SW 1271 (cell line): ENCODE results near the gene CAPZA3.
"Not testable (repeated sequence)": the region's sequence is repeated elsewhere in the genome, so short reads cannot be mapped to it uniquely, and the experiment has no call there.

Experiments
- DNase-seq, 2 experiments: peaks; one replicate each; lab custom pipeline; 2025; lab: John Stamatoyannopoulos, UW

Gene CAPZA3, protein sequence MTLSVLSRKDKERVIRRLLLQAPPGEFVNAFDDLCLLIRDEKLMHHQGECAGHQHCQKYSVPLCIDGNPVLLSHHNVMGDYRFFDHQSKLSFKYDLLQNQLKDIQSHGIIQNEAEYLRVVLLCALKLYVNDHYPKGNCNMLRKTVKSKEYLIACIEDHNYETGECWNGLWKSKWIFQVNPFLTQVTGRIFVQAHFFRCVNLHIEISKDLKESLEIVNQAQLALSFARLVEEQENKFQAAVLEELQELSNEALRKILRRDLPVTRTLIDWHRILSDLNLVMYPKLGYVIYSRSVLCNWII

DNA sequence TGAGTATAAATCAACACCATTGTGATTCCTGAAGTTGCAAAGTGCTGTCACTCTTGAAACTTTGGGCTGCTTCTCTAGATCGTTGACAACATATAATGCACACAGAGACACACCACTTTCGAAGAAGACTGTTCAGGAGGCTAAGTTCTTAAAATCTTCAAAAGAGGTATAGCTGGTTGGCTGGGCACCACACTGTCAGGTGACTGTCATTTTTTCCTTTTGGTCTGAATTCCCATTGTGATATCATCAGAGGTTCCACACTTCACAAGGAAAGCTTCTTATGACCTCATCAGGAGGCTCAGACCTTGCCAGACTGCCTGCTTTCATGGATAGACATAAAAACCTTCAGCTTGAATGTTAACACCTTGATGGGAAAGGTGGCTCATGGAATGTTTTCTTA, at the start of gene CAPZA3, which contains the start of gene PLCZ1:
Gene CAPZA3, plus strand, starts transcription at position 301 of the 400 bp plus-strand sequence. CDS start 150 bp downstream, outside the sequence.
Gene PLCZ1, minus strand, starts transcription at position 194 of the 400 bp plus-strand sequence. CDS start 641 bp downstream, outside the sequence.
- no peak for DNase-seq

GRCh38 chr12:18689771-18690170, 48.1 kb upstream of the CAPZA3 start:
- DNase-seq, result no peak

DNA sequence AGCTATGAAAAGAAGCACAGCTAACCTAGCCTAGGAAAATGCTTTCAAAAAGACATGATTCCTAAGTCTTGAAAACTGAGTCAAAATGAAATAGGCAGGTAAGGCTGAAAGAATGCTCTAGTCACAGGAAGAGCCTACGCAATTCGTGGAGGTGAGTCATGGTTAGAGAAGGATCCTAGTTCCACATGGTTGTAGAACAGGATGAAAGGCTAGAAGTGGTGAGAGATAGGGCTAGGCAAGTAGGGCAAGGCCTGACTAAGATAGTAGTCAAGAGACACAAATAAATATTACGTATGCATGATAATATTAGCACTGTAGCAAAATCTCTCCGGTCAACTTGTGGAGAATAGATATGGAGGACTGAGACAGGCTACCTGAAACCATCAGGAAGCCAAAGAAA, 47.3 kb upstream of the CAPZA3 start:
- DNase-seq, result peak in 1 of 2 experiments; percentile 26

DNA sequence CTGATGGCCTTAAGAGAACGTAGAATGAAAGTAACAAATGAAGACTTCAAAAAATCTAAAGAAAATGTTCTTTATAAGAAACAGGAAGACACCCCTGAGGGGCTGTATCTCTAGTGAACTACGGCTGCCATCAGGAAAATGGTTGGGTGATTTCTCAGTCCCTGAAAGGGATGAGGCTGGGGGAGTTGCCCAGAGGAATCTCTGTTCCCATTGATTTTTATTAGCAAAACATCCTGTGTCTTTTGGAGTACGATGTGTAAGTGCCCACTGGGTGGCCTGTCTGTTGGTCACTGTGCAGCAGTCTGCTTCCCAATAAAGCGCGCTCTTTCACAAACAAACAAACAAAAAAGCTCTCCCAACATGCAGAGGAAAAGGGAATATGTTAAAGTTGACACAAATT, 43.9 kb upstream of the CAPZA3 start:
- DNase-seq, result not testable (repeated sequence)

- DNase-seq, result no peak
Measured at GRCh38 chr12:18696971-18697602, 40.8 kb upstream of the CAPZA3 start.

- DNase-seq, result no peak
Measured at GRCh38 chr12:18700271-18700670, 37.6 kb upstream of the CAPZA3 start.

- no peak for DNase-seq
Measured at GRCh38 chr12:18703321-18703720, 34.6 kb upstream of the CAPZA3 start.

- no peak for DNase-seq
Measured at GRCh38 chr12:18703911-18704310, 34.0 kb upstream of the CAPZA3 start.

GRCh38 chr12:18706798-18707197, 31.1 kb upstream of the CAPZA3 start:
- peak in 1 of 2 experiments; percentile 11 for DNase-seq

DNA sequence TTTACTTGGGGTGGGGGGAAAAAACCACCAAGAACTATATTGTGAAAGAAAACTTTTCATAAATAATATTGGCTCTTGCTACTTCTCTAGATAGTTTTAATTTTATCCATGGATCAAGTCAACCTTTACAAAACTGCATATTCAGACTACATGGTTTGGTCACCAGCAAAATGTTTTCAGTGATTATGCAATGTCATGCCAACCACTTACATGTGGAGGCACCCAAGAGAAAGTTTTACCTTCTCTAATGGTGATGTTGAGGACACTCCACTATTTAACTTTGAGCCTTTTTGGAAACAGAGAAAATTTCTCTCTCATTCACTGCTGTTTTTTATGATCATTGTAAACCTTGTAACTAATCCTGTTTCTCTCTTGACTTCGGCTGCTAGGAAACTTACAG, 21.7 kb upstream of the CAPZA3 start:
- no peak for DNase-seq

GRCh38 chr12:18718462-18718861, 19.5 kb upstream of the CAPZA3 start:
- no peak for DNase-seq

- no peak for DNase-seq
Measured at GRCh38 chr12:18719922-18720510, 17.9 kb upstream of the CAPZA3 start.

DNA sequence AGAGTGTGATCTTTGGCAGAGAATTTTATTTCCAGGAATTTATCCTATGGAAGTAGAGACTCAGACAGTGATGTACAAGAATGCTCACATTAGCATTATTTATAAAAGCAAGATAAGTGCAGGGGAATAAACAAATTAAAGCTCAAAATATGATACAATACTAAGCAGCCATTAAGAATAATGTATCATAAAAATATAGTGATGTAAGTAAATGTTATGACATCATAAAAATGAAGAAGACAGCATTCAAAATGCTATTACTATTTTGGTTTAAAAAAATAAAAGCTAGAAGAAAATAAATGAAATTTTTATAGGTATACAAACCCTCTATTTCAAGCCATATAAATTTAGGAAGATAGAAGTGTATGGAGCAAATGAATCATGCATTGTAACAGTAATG, 17.2 kb upstream of the CAPZA3 start:
- DNase-seq, result no peak

DNA sequence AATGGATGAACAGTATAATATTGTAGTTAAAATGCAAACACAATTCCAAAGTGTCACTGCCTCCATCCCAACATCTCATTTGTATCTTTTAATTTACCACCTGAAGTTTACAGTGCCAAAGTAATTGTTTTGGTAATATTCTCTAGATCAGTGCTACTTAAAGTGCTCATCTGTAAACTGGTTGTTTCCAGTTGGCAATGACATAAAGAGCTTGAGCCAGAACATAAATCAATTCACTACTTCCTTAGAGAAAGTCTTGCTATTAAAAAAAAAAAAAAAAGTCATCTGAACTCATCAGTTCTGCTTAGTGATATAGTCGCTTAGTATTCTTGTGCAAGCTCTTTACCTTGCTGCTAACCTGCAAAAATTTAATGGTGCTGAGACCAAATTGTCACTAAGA, 16.5 kb upstream of the CAPZA3 start:
- DNase-seq, result no peak

DNA sequence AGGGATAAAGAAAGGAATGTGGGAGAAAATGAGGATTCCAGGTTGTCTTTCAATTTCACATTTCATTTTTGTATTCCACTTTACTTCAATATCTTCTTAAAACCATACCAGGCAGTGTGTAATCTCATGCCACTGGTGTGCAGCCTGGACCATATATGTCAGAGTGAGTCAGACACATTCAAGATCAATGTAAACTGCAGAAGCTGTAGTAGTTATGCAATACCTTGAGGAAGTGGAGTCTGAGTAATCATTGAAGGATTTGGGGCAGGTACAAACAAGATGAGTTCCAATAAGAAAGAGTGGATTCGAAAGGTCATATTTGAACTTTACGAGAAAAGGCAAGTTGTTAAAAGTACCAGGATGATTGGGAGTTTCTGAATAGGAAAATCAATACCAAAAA, 14.2 kb upstream of the CAPZA3 start:
- peak in 1 of 2 experiments; percentile 56 for DNase-seq

GRCh38 chr12:18731156-18731555, 6.8 kb upstream of the CAPZA3 start:
- DNase-seq, result no peak

DNA sequence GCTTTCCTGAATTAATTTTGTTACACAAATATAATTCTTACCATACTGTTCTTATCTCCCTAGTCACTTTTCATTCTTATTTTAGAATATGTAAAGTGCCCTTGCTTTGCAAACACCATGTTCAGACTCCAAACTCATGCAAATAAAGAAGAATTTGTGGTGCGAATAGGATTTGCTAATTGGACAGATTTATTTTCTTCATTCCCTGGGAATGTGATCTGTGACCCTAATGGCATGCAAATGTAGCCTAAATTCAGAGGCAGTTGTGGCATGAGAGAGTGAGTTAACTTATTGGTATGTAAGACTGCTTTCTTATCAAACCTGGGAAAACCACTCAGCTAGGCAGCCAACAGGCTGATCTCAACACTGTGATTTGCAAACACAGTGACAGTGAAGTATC, 10.0 kb downstream of the CAPZA3 start:
- DNase-seq, result peak; percentile 30 to 78

DNA sequence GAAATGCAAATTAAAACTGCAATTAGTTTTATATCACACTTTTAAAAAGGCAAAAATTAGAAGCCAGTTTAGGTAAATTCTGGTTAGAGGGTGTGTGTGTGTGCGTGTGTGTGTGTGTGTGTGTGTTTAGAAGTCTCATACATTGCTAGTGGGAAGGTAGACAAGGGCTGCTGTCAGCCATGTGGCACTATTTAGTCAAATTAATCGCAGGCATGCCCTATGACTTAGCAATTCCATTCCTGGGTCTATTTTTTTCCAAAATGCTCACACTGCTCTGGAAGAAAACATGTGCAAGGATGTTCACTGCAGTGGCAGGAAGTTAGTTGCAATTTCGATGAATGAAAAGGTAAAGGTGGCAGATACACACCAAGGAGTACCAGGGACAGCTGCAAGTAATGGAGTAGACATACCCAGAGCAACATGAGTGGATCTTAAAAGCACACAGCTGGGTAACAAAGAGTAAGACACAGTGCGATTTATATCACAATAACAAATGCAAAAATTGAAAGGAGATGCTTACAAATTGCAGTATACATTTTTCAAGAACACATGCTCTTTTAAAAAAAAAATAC, 11.6 kb downstream of the CAPZA3 start:
- DNase-seq, result no peak

DNA sequence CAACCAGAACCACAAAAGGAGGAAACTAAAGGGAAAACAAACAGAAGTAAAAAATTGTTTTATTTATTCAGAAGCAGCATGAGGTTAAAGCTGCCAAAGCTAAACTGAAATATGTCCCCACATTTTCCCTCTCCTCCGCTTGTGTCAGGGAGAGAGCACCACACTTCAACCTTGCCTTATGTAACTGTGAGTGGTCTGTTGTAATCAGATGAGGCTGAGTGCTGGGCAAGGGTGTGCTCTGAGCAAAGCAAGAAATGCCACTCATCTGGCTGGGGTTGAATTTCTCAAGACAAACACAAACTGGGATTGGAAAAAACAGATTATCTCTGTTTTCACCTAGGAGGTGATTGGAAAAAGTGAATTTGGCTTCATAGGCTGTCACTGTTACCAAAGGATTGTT, 12.2 kb downstream of the CAPZA3 start:
- no peak for DNase-seq

DNA sequence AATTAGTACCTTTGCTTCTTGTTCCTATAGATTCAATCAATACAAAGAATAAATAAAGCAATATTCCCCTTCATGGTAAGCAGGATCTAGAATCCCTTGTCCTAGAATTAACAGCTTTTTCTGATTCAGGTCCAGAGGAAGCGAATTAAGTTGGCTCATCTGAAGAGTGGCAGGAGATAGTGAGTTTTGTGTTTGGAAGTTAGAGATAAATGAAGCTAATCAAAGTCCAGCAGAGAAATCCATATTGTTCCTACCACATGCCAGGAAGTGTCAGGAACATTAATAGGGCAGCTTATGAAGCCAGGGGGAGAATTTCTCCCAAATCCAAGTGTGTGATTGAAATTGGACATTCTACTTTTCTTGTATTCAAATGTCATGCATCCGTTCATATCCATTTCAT, 13.9 kb downstream of the CAPZA3 start:
- no peak for DNase-seq

GRCh38 chr12:18752280-18752920, 14.5 kb downstream of the CAPZA3 start:
- no peak for DNase-seq

- no peak for DNase-seq
Measured at GRCh38 chr12:18752947-18753346, 15.0 kb downstream of the CAPZA3 start.
